ENCODE results near the gene PARD3. TPM values are rescaled to one million over a fixed set of nuclear protein-coding genes. Genes with fewer than 3 reads are reported as not detected.

PARD3 gene
- total RNA-seq, 2 experiments from 2014 or later = 1.3 to 1.9 TPM

- Mint-ChIP-seq H3K27me3 (no peaks in the 10 kb centered on the region), H3K27ac (no peak overlapping the region), H3K4me3 (no peak overlapping the region), H3K36me3 (no peaks in the 10 kb centered on the region), H3K4me1 (no peaks in the 10 kb centered on the region), H3K9me3 (no peaks in the 10 kb centered on the region)
- DNase-seq = no peak
Observed at GRCh38 chr10:34627741-34628140, 187.4 kb downstream of the PARD3 start.

GRCh38 chr10:34627331-34627730, 187.8 kb downstream of the PARD3 start:
- H3K9me3 Mint-ChIP-seq = no peaks in the 10 kb centered on the region
- no peaks in the 10 kb centered on the region for H3K27me3 Mint-ChIP-seq
- H3K4me3 Mint-ChIP-seq = no peak overlapping the region
- no peaks in the 10 kb centered on the region for H3K36me3 Mint-ChIP-seq
- no peak for DNase-seq
- H3K4me1 Mint-ChIP-seq = no peaks in the 10 kb centered on the region
- H3K27ac Mint-ChIP-seq = no peak overlapping the region

- Mint-ChIP-seq H3K4me3 (no peak overlapping the region), H3K27ac (no peak overlapping the region), H3K36me3 (no peaks in the 10 kb centered on the region), H3K9me3 (no peaks in the 10 kb centered on the region), H3K4me1 (no peaks in the 10 kb centered on the region), H3K27me3 (no peaks in the 10 kb centered on the region)
- no peak for DNase-seq
Observed at GRCh38 chr10:34626158-34626880, 188.8 kb downstream of the PARD3 start.

GRCh38 chr10:34624323-34625153, 190.6 kb downstream of the PARD3 start:
- no peaks in the 10 kb centered on the region for H3K9me3 Mint-ChIP-seq
- no peaks in the 10 kb centered on the region for H3K27me3 Mint-ChIP-seq
- H3K4me1 Mint-ChIP-seq = no peaks in the 10 kb centered on the region
- H3K4me3 Mint-ChIP-seq = no peak overlapping the region
- H3K27ac Mint-ChIP-seq = no peak overlapping the region
- no peak for DNase-seq
- H3K36me3 Mint-ChIP-seq = no peaks in the 10 kb centered on the region

- Mint-ChIP-seq H3K27ac (no peak overlapping the region), H3K36me3 (no peaks in the 10 kb centered on the region), H3K4me1 (no peaks in the 10 kb centered on the region), H3K27me3 (no peaks in the 10 kb centered on the region), H3K4me3 (no peak overlapping the region), H3K9me3 (no peaks in the 10 kb centered on the region)
- no peak for DNase-seq
Observed at GRCh38 chr10:34622945-34623344, 192.2 kb downstream of the PARD3 start.

- DNase-seq = no peak
- Mint-ChIP-seq H3K27me3 (no peaks in the 10 kb centered on the region), H3K4me1 (no peaks in the 10 kb centered on the region), H3K36me3 (no peaks in the 10 kb centered on the region), H3K4me3 (no peak overlapping the region), H3K9me3 (no peaks in the 10 kb centered on the region), H3K27ac (no peak overlapping the region)
Observed at GRCh38 chr10:34618611-34619010, 196.5 kb downstream of the PARD3 start.

GRCh38 chr10:34615770-34616169, 199.3 kb downstream of the PARD3 start:
- no peaks in the 10 kb centered on the region for H3K36me3 Mint-ChIP-seq
- H3K4me3 Mint-ChIP-seq = no peak overlapping the region
- H3K4me1 Mint-ChIP-seq = no peaks in the 10 kb centered on the region
- no peaks in the 10 kb centered on the region for H3K27me3 Mint-ChIP-seq
- H3K9me3 Mint-ChIP-seq = no peaks in the 10 kb centered on the region
- H3K27ac Mint-ChIP-seq = no peak overlapping the region
- no peak for DNase-seq

GRCh38 chr10:34613491-34613890, 201.6 kb downstream of the PARD3 start:
- DNase-seq = no peak
- H3K4me3 Mint-ChIP-seq = no peak overlapping the region
- H3K4me1 Mint-ChIP-seq = no peaks in the 10 kb centered on the region
- no peaks in the 10 kb centered on the region for H3K36me3 Mint-ChIP-seq
- no peaks in the 10 kb centered on the region for H3K27me3 Mint-ChIP-seq
- no peak overlapping the region for H3K27ac Mint-ChIP-seq
- no peaks in the 10 kb centered on the region for H3K9me3 Mint-ChIP-seq

GRCh38 chr10:34612938-34613337, 202.2 kb downstream of the PARD3 start:
- no peak for DNase-seq
- no peaks in the 10 kb centered on the region for H3K4me1 Mint-ChIP-seq
- H3K27me3 Mint-ChIP-seq = no peaks in the 10 kb centered on the region
- no peaks in the 10 kb centered on the region for H3K9me3 Mint-ChIP-seq
- H3K4me3 Mint-ChIP-seq = no peak overlapping the region
- H3K36me3 Mint-ChIP-seq = no peaks in the 10 kb centered on the region
- H3K27ac Mint-ChIP-seq = no peak overlapping the region

- no peak overlapping the region for H3K4me3 Mint-ChIP-seq
- H3K9me3 Mint-ChIP-seq = no peaks in the 10 kb centered on the region
- no peaks in the 10 kb centered on the region for H3K36me3 Mint-ChIP-seq
- no peak for DNase-seq
- H3K27ac Mint-ChIP-seq = no peak overlapping the region
- no peaks in the 10 kb centered on the region for H3K4me1 Mint-ChIP-seq
- no peaks in the 10 kb centered on the region for H3K27me3 Mint-ChIP-seq
Observed at GRCh38 chr10:34612446-34612845, 202.7 kb downstream of the PARD3 start.

- DNase-seq = no peak
- Mint-ChIP-seq H3K27ac (no peak overlapping the region), H3K4me3 (no peak overlapping the region), H3K9me3 (no peaks in the 10 kb centered on the region), H3K27me3 (no peaks in the 10 kb centered on the region), H3K4me1 (no peaks in the 10 kb centered on the region), H3K36me3 (no peaks in the 10 kb centered on the region)
Observed at GRCh38 chr10:34609287-34609940, 205.7 kb downstream of the PARD3 start.

GRCh38 chr10:34607894-34608293, 207.2 kb downstream of the PARD3 start:
- no peak for DNase-seq
- H3K4me3 Mint-ChIP-seq = no peak overlapping the region
- H3K4me1 Mint-ChIP-seq = no peaks in the 10 kb centered on the region
- no peaks in the 10 kb centered on the region for H3K36me3 Mint-ChIP-seq
- no peak overlapping the region for H3K27ac Mint-ChIP-seq
- H3K9me3 Mint-ChIP-seq = no peaks in the 10 kb centered on the region
- no peaks in the 10 kb centered on the region for H3K27me3 Mint-ChIP-seq

GRCh38 chr10:34606890-34607289, 208.2 kb downstream of the PARD3 start:
- Mint-ChIP-seq H3K4me3 (no peak overlapping the region), H3K4me1 (no peaks in the 10 kb centered on the region), H3K9me3 (no peaks in the 10 kb centered on the region), H3K36me3 (no peaks in the 10 kb centered on the region), H3K27ac (no peak overlapping the region), H3K27me3 (no peaks in the 10 kb centered on the region)
- no peak for DNase-seq

- no peak overlapping the region for H3K27ac Mint-ChIP-seq
- no peaks in the 10 kb centered on the region for H3K36me3 Mint-ChIP-seq
- no peak overlapping the region for H3K4me3 Mint-ChIP-seq
- H3K27me3 Mint-ChIP-seq = peaks cover 5% of the 10 kb centered on the region
- no peaks in the 10 kb centered on the region for H3K9me3 Mint-ChIP-seq
- H3K4me1 Mint-ChIP-seq = no peaks in the 10 kb centered on the region
- DNase-seq = no peak
Observed at GRCh38 chr10:34602478-34602877, 212.6 kb downstream of the PARD3 start.

GRCh38 chr10:34601691-34602090, 213.4 kb downstream of the PARD3 start:
- Mint-ChIP-seq H3K36me3 (no peaks in the 10 kb centered on the region), H3K4me1 (no peaks in the 10 kb centered on the region), H3K27me3 (peaks cover 5% of the 10 kb centered on the region), H3K9me3 (no peaks in the 10 kb centered on the region), H3K27ac (no peak overlapping the region), H3K4me3 (no peak overlapping the region)
- DNase-seq = no peak
